ENCODE results near the gene AHCYL2.
"Not testable (repeated sequence)": the region's sequence is repeated elsewhere in the genome, so short reads cannot be mapped to it uniquely, and the experiment has no call there.

The AHCYL2 gene

GRCh38 chr7:129281163-129281562, 56.3 kb downstream of the AHCYL2 start:
- no peak for ATAC-seq
- no peak overlapping the region for H3K4me3 Mint-ChIP-seq
- no peak overlapping the region for H3K27ac Mint-ChIP-seq
- H3K4me1 Mint-ChIP-seq = no peaks in the 10 kb centered on the region
- no peaks in the 10 kb centered on the region for H3K36me3 Mint-ChIP-seq
- no peaks in the 10 kb centered on the region for H3K27me3 Mint-ChIP-seq
- H3K9me3 Mint-ChIP-seq = no peaks in the 10 kb centered on the region

GRCh38 chr7:129282865-129283264, 58.0 kb downstream of the AHCYL2 start:
- Mint-ChIP-seq H3K27ac (no peak overlapping the region), H3K36me3 (no peaks in the 10 kb centered on the region), H3K9me3 (no peaks in the 10 kb centered on the region), H3K27me3 (no peaks in the 10 kb centered on the region), H3K4me3 (no peak overlapping the region), H3K4me1 (no peaks in the 10 kb centered on the region)
- no peak for ATAC-seq

- H3K4me1 Mint-ChIP-seq = no peaks in the 10 kb centered on the region
- no peak overlapping the region for H3K27ac Mint-ChIP-seq
- no peaks in the 10 kb centered on the region for H3K9me3 Mint-ChIP-seq
- no peaks in the 10 kb centered on the region for H3K36me3 Mint-ChIP-seq
- no peaks in the 10 kb centered on the region for H3K27me3 Mint-ChIP-seq
- ATAC-seq = no peak
- H3K4me3 Mint-ChIP-seq = no peak overlapping the region
These were observed 59.1 kb downstream of the AHCYL2 start for GRCh38 chr7:129283936-129284335.

GRCh38 chr7:129285111-129285510, 60.3 kb downstream of the AHCYL2 start:
- Mint-ChIP-seq H3K27ac (no peak overlapping the region), H3K4me3 (no peak overlapping the region), H3K9me3 (no peaks in the 10 kb centered on the region)

GRCh38 chr7:129292861-129293260, 68.0 kb downstream of the AHCYL2 start:
- Mint-ChIP-seq H3K4me3 (no peak overlapping the region), H3K27me3 (no peaks in the 10 kb centered on the region), H3K4me1 (no peaks in the 10 kb centered on the region), H3K36me3 (peaks cover 5% of the 10 kb centered on the region), H3K27ac (no peak overlapping the region), H3K9me3 (no peaks in the 10 kb centered on the region)
- no peak for ATAC-seq

More at GRCh38 chr7:129285111-129285510, 60.3 kb downstream of the AHCYL2 start:
- Mint-ChIP-seq H3K27me3 (no peaks in the 10 kb centered on the region), H3K4me1 (no peaks in the 10 kb centered on the region), H3K36me3 (peaks cover 5% of the 10 kb centered on the region)
- no peak for ATAC-seq

GRCh38 chr7:129295015-129295423, 70.2 kb downstream of the AHCYL2 start:
- Mint-ChIP-seq H3K4me1 (no peaks in the 10 kb centered on the region), H3K36me3 (no peaks in the 10 kb centered on the region), H3K9me3 (no peaks in the 10 kb centered on the region), H3K27me3 (no peaks in the 10 kb centered on the region), H3K27ac (no peak overlapping the region), H3K4me3 (no peak overlapping the region)
- no peak for ATAC-seq

- peaks cover 22% of the 10 kb centered on the region for H3K36me3 Mint-ChIP-seq
- peaks cover 4% of the 10 kb centered on the region for H3K4me1 Mint-ChIP-seq
- H3K4me3 Mint-ChIP-seq = no peak overlapping the region
- H3K27ac Mint-ChIP-seq = no peak overlapping the region
- H3K27me3 Mint-ChIP-seq = no peaks in the 10 kb centered on the region
- peaks cover 3% of the 10 kb centered on the region for H3K9me3 Mint-ChIP-seq
- no peak for ATAC-seq
These were observed 73.6 kb downstream of the AHCYL2 start for GRCh38 chr7:129298268-129298893.

- Mint-ChIP-seq H3K36me3 (peaks cover 36% of the 10 kb centered on the region), H3K4me3 (no peak overlapping the region), H3K4me1 (peaks cover 4% of the 10 kb centered on the region), H3K9me3 (peaks cover 10% of the 10 kb centered on the region), H3K27me3 (no peaks in the 10 kb centered on the region), H3K27ac (no peak overlapping the region)
- no peak for ATAC-seq
These were observed 75.1 kb downstream of the AHCYL2 start for GRCh38 chr7:129299889-129300288.

- Mint-ChIP-seq H3K36me3 (peaks cover 40% of the 10 kb centered on the region), H3K9me3 (peaks cover 11% of the 10 kb centered on the region)
- not testable (repeated sequence) for H3K4me1 Mint-ChIP-seq, H3K27me3 Mint-ChIP-seq, ATAC-seq, H3K27ac Mint-ChIP-seq, H3K4me3 Mint-ChIP-seq
These were observed 75.5 kb downstream of the AHCYL2 start for GRCh38 chr7:129300299-129300698.

GRCh38 chr7:129307592-129307991, 82.8 kb downstream of the AHCYL2 start:
- no peak overlapping the region for H3K27ac Mint-ChIP-seq
- H3K36me3 Mint-ChIP-seq = peaks cover 60% of the 10 kb centered on the region
- H3K4me1 Mint-ChIP-seq = peaks cover 14% of the 10 kb centered on the region
- no peak for ATAC-seq
- H3K9me3 Mint-ChIP-seq = peaks cover 8% of the 10 kb centered on the region
- H3K27me3 Mint-ChIP-seq = no peaks in the 10 kb centered on the region
- H3K4me3 Mint-ChIP-seq = no peak overlapping the region

- Mint-ChIP-seq H3K36me3 (peaks cover 58% of the 10 kb centered on the region), H3K27ac (no peak overlapping the region), H3K27me3 (no peaks in the 10 kb centered on the region), H3K9me3 (peaks cover 8% of the 10 kb centered on the region), H3K4me3 (no peak overlapping the region), H3K4me1 (peaks cover 14% of the 10 kb centered on the region)
- ATAC-seq = no peak
These were observed 83.2 kb downstream of the AHCYL2 start for GRCh38 chr7:129308047-129308446.

GRCh38 chr7:129311429-129311828, 86.6 kb downstream of the AHCYL2 start:
- H3K4me3 Mint-ChIP-seq = no peak overlapping the region

GRCh38 chr7:129313282-129313681, 88.5 kb downstream of the AHCYL2 start:
- peaks cover 41% of the 10 kb centered on the region for H3K36me3 Mint-ChIP-seq
- H3K27ac Mint-ChIP-seq = no peak overlapping the region
- no peaks in the 10 kb centered on the region for H3K27me3 Mint-ChIP-seq
- ATAC-seq = no peak
- no peaks in the 10 kb centered on the region for H3K9me3 Mint-ChIP-seq
- peaks cover 6% of the 10 kb centered on the region for H3K4me1 Mint-ChIP-seq
- H3K4me3 Mint-ChIP-seq = no peak overlapping the region

More at GRCh38 chr7:129311429-129311828, 86.6 kb downstream of the AHCYL2 start:
- ATAC-seq = no peak
- no peaks in the 10 kb centered on the region for H3K9me3 Mint-ChIP-seq
- H3K27me3 Mint-ChIP-seq = no peaks in the 10 kb centered on the region
- H3K36me3 Mint-ChIP-seq = peaks cover 41% of the 10 kb centered on the region
- H3K27ac Mint-ChIP-seq = no peak overlapping the region
- H3K4me1 Mint-ChIP-seq = peaks cover 14% of the 10 kb centered on the region

- peaks cover 36% of the 10 kb centered on the region for H3K36me3 Mint-ChIP-seq
These were observed 91.1 kb downstream of the AHCYL2 start for GRCh38 chr7:129315960-129316359.

GRCh38 chr7:129317450-129317849, 92.6 kb downstream of the AHCYL2 start:
- H3K27ac Mint-ChIP-seq = no peak overlapping the region
- no peaks in the 10 kb centered on the region for H3K4me1 Mint-ChIP-seq
- peaks cover 37% of the 10 kb centered on the region for H3K36me3 Mint-ChIP-seq
- no peak for ATAC-seq
- no peaks in the 10 kb centered on the region for H3K9me3 Mint-ChIP-seq
- H3K4me3 Mint-ChIP-seq = no peak overlapping the region
- no peaks in the 10 kb centered on the region for H3K27me3 Mint-ChIP-seq

More at GRCh38 chr7:129315960-129316359, 91.1 kb downstream of the AHCYL2 start:
- Mint-ChIP-seq H3K4me3 (no peak overlapping the region), H3K27me3 (no peaks in the 10 kb centered on the region), H3K27ac (no peak overlapping the region), H3K9me3 (no peaks in the 10 kb centered on the region), H3K4me1 (no peaks in the 10 kb centered on the region)
- no peak for ATAC-seq

GRCh38 chr7:129327076-129327475, 102.2 kb downstream of the AHCYL2 start:
- H3K27ac Mint-ChIP-seq = no peak overlapping the region
- no peak overlapping the region for H3K4me3 Mint-ChIP-seq
- no peaks in the 10 kb centered on the region for H3K4me1 Mint-ChIP-seq
- H3K27me3 Mint-ChIP-seq = no peaks in the 10 kb centered on the region
- no peak for ATAC-seq
- peaks cover 34% of the 10 kb centered on the region for H3K36me3 Mint-ChIP-seq
- peaks cover 10% of the 10 kb centered on the region for H3K9me3 Mint-ChIP-seq

All from stimulated activated memory B cell treated with anti-CD40 and anti-IgM and Interleukin-4, amounts not matched to agents 10 μg/mL and 1 μg/mL and 100 μg/mL, for 72 hours (primary cell).